ENCODE data around the gene ATP11C. TPM values are rescaled to one million over a fixed set of nuclear protein-coding genes. Genes with fewer than 3 reads are reported as not detected.

ATP11C gene
- total and polyA plus RNA-seq, 2 of the 4 experiments (the other 2 are of a cell fraction) = 19.3 to 40.0 TPM

Small RNAs within 50 kb of the gene (microRNA-seq; reads per million reads assigned to microRNA genes)
- gene MIR505 (ENCODE audit: insufficient read depth in 1 of 2, insufficient read length in 1 of 2, unreplicated experiment in 1 of 2) (107 to 184 reads per million in 2 experiments), gene RF00425 (ENCODE audit: insufficient read depth, insufficient read length) (not detected), gene RF01210 (ENCODE audit: insufficient read depth, insufficient read length) (not detected), gene RNU6ATAC23P (ENCODE audit: insufficient read depth, insufficient read length) (not detected)

Small RNAs within 50 kb of the gene (small RNA-seq; reads per million reads assigned to genes)
- gene MIR505 (1.2 to 142 (median 77.2) reads per million in 5 experiments), gene RF00425 (0 reads per million in 5 experiments), gene RF01210 (0 reads per million in 5 experiments), gene RNU6ATAC23P (0 reads per million in 5 experiments)

Other genes starting within 250 kb of the ATP11C start
- under 0.01 TPM in 1 of 2 replicates, not detected in the other for gene MCF2, start 224.9 kb downstream of the ATP11C start, total RNA-seq (2012; rRNA removed)
- 0.07 TPM in 1 of 2 replicates, not detected in the other for gene MCF2, start 224.9 kb downstream of the ATP11C start, polyA plus RNA-seq (2012; rRNA removed)
- gene CXorf66, start 32.5 kb upstream of the ATP11C start, total RNA-seq (2012; rRNA removed) = not detected in 2 replicates
- not detected in 2 replicates for gene CXorf66, start 32.5 kb upstream of the ATP11C start, polyA plus RNA-seq (2012; rRNA removed)